Breast epithelium (tissue), 4 donors: Measurements from ENCODE around the gene ALG12. TPM values are rescaled to one million over a fixed set of nuclear protein-coding genes. Genes with fewer than 3 reads are reported as not detected.

Experiments used
- DNase-seq, 2 donors: peaks; one replicate each; pipeline ENCODE4 v3.0.0-alpha.2; 2019; ENCODE audit warnings: low spot score in 2 of 2
- H3K27ac ChIP-seq, 2 donors: fragments of 200-600 bp; sonication (generic) in 1 of 2; one replicate each; pipeline ENCODE4 v1.5.1; 2016 to 2019; ENCODE audit warnings: mild to moderate bottlenecking in 1 of 2
- H3K27me3 ChIP-seq, 2 donors: fragments of 200-600 bp; sonication (generic) in 1 of 2; one replicate each; pipeline versions ENCODE4 v1.5.1 to v1.6.0; 2017 to 2019; ENCODE audit warnings: control low read depth in 1 of 2, mild to moderate bottlenecking in 1 of 2
- H3K36me3 ChIP-seq: fragments of 200-600 bp; one replicate; pipeline ENCODE4 v1.5.1; 2019
- H3K4me1 ChIP-seq, 2 donors: fragments of 200-600 bp; sonication (generic); one replicate each; pipeline ENCODE4 v1.5.1; 2016 to 2019; ENCODE audit warnings: control low read depth in 1 of 2
- H3K4me3 ChIP-seq, 3 donors: fragments of 200-600 bp; sonication (generic); 1 replicate in 2 of 3; 2 replicates in 1 of 3; pipeline ENCODE4 v1.5.1; 2016 to 2019; ENCODE audit warnings: mild to moderate bottlenecking in 3 of 3, moderate library complexity in 2 of 3
- H3K9me3 ChIP-seq, 2 donors: fragments of 200-600 bp; sonication (generic) in 1 of 2; one replicate each; pipeline ENCODE4 v1.5.1; 2016 to 2019; ENCODE audit warnings: control low read depth in 1 of 2
- CTCF ChIP-seq, 3 donors: fragments of 450-650 bp; IDR thresholded peaks; one replicate each; pipeline ENCODE4 v1.5.1; 2016 to 2017; ENCODE audit warnings: antibody characterized with exemption in 3 of 3, mild to moderate bottlenecking in 3 of 3, moderate library complexity in 3 of 3
- POLR2A ChIP-seq: fragments of 450-650 bp; IDR thresholded peaks from one replicate; pipeline ENCODE4 v1.6.1; 2016; ENCODE audit warnings: antibody characterized with exemption, mild to moderate bottlenecking, moderate library complexity
- POLR2AphosphoS5 ChIP-seq, 3 donors: sonication (generic); formaldehyde crosslinking; IDR thresholded peaks; one replicate each; pipeline ENCODE4 v1.6.1; 2017; ENCODE audit warnings: antibody characterized with exemption in 3 of 3
- intact Hi-C: fragments of 100-400 bp; cut with DNase I; formaldehyde crosslinking; loops from one replicate; pipeline ENCODE4 v1.15.1; 2023; ENCODE audit warnings: low total_unique reads
- total RNA-seq, 3 donors: library from RNA; depleted of rRNA; stranded (reverse); fragments of >200 nt; gene quantifications; one replicate each; pipeline ENCODE4 v1.1.0, GENCODE V29; 2016

ALG12 gene
- total RNA-seq, 3 donors from 2014 or later, result 16.6 to 22.4 (median 19.7) TPM

DNA sequence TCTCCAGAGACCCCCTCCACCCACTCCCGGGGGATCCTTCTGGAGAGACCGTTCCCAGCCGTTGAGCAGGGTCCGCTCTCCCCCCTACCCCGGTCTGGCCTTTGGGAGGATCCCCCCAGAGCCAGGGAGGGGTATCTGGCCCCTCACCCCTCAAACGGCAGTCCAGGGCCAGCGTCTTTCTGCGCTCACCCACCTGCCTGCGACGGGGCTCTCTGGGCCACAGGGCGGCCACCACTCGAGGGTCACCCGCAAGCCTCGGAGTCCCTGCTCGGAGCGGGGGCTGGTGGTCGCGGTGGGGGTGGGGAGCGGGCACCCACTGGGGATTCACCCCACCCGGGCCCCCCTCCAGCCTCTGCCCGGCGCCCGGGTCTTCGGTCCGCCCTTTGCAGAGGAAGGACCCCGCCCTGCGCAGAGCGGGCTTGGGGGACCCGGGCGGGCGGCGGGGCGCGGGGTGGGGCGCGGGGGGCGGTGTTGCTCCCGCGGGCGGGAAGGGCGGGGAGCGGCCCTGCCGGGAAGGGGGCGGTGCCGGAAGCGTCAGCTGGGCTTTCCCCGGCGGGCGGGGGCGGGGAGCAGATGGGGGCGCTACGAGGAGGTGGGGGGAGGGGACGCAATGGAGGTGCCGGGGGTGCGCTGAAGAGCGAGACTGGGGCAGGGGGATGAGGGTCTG, 16.8 kb upstream of the ALG12 start:
- Histone ChIP-seq H3K27ac (peak overlapping the region; percentile 94 to 99), H3K4me3 (peak overlapping the region; percentile 49 to 64 (median 52)), H3K4me1 (peaks cover 17 to 44% of the 10 kb centered on the region in 2 donors), H3K36me3 (no peaks in the 10 kb centered on the region), H3K9me3 (no peaks in the 10 kb centered on the region), H3K27me3 (no peaks in the 10 kb centered on the region)
- intact Hi-C loops, result loop anchor here (1.0 kb wide), 1 partner anchor 27 kb away; no protein-coding TSS in a partner anchor
- DNase-seq, result peak; percentile 69 to 81
- no peak for TF ChIP-seq POLR2AphosphoS5 (IDR thresholded peaks at IDR 0.05)
- TF ChIP-seq POLR2A, result no peak
- no peak for TF ChIP-seq CTCF (IDR thresholded peaks at IDR 0.05)

DNA sequence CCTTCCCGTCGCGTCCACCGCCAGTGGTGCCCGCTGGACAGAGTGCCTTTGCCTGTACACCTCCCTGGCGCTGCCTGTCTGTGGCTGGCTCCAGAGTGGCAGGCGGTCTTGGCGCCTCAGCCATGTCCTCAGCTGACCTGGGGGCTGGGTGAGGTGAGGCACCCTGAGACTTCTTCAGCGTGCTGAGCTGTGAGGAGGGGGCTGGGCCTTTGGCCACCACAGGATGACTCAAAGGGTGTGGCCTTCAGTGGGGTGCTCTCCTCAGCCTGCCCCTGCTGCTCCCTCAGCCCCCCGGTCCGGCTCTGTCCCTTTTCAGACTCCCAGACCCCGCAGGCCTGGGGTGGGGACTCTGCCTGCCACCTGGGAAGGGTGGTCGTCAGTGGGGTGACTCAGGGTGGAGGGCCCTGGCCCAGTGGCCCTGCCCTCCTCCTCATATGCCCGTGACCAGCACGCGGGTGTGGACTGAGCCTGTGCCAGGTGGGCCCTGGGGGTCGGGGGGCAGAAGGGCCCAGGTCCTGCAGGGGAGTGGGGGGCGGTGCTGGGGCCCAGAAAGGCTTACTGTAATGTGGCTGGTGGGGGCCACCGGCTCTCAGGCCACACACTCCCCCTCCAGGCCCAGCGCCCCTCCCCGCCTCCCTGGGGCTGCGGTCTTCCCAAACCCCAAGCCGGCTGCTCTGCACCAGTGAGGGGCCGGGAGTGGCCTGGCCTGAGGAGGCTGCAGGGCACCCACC, 16.1 kb upstream of the ALG12 start:
- H3K4me1 ChIP-seq, result peaks cover 17 to 48% of the 10 kb centered on the region in 2 donors
- intact Hi-C loops, result no loop called here
- H3K9me3 ChIP-seq, result no peaks in the 10 kb centered on the region
- TF ChIP-seq POLR2AphosphoS5 (IDR thresholded peaks at IDR 0.05), result peak; percentile 35 to 76 (median 46)
- no peak for TF ChIP-seq CTCF (IDR thresholded peaks at IDR 0.05)
- DNase-seq, result peak; percentile 76 to 78
- peak overlapping the region; percentile 94 to 99 for H3K27ac ChIP-seq
- no peaks in the 10 kb centered on the region for H3K27me3 ChIP-seq
- peak overlapping the region; percentile 49 to 64 (median 52) for H3K4me3 ChIP-seq
- H3K36me3 ChIP-seq, result no peaks in the 10 kb centered on the region

DNA sequence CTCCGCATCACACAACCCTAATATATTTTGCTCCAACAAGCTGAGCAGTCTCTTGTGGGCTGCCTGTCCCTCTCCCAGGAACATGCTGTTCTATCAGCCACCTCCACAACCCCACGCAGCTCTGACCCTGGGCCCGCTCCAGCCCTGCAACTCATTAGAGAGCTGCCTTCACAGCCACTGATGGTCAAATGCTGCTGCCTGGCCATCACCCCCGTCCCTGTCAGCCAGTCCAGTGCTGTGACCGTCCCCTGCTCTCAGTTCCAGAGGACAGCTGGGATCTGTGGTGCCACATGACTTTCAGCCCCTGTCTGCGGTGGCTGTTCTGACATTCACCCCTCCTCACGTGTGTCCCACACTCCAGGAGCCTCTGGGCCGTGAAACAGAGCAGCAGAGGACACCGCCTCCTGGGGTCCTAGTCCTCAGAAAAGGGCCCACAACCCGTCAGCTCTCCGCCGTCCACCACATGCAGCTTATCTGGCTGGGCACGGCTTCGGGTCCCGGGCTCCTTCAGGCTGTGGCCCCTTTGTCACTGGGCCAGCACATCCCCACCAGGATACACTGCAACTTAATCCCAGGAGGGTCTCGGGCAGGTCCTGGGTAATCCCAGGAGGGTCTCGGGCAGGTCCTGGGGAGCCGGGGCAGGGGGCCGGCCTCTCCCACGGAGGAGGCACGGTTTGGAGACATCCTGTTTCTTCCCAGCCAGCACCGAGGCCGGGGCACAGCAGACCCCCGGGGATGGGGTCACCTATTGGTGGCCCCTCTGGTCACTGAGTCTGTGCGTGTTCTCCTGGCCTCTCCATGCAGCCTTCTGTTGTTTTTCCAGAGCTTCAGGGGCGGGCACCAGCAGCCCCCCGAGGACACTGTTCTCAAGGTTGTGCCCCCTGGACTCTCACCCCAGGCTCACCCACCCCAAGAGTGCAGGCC, 15.3 kb upstream of the ALG12 start:
- peaks cover 17 to 48% of the 10 kb centered on the region in 2 donors for H3K4me1 ChIP-seq
- no peaks in the 10 kb centered on the region for H3K9me3 ChIP-seq
- no peaks in the 10 kb centered on the region for H3K36me3 ChIP-seq
- peak overlapping the region; percentile 94 to 99 for H3K27ac ChIP-seq
- TF ChIP-seq CTCF (IDR thresholded peaks at IDR 0.05), result no peak
- no peak for TF ChIP-seq POLR2A
- TF ChIP-seq POLR2AphosphoS5 (IDR thresholded peaks at IDR 0.05), result peak in 2 of 3 donors; percentile 54 to 73
- H3K4me3 ChIP-seq, result peak overlapping the region in 2 of 3 donors; percentile 49 to 64
- intact Hi-C loops, result no loop called here
- H3K27me3 ChIP-seq, result peaks cover 0 to 8% of the 10 kb centered on the region in 2 donors
- peak in 1 of 2 donors; percentile 65 for DNase-seq

DNA sequence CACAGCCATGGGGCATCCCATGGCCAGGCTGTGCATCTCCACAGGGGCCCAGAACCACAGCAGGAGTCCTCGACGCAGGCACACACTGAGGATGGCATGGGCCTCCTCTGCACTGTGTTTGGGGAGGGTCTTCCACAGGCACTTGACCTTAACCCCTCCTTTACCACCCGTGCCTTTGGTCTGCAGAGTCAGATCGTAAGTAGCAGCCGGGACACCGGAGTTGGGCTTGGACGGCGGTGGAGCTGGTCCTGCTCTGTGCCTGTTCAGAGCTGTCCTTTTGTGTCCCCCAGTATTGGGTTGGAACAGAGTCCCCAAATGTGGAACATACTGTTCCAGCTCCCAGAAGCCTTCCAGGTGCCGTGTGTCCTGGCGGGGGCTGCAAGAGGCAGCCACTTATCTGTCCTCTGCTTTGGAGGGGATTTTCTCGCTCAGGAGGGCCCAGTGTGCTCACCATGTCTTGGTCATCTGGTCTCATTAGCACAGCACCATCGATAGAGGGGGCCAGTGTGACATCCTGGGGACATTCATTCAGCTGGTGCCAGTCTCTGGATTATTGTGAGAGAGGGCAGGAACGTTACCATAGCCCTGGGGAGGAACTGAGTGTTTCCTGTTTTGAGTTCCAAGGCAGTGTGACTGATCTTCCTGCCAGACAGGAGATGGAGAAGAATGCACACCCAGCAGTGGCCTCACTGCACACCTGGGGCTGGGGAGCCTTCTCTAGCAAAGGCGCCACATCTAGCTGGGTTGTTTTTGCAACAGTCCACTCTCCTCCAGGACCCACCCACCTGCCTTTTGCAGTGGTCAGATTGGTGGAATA, 12.6 kb upstream of the ALG12 start:
- Histone ChIP-seq H3K27me3 (peaks cover 0 to 8% of the 10 kb centered on the region in 2 donors), H3K4me1 (peaks cover 17 to 35% of the 10 kb centered on the region in 2 donors), H3K27ac (peak overlapping the region; percentile 59 to 94), H3K4me3 (peak overlapping the region in 1 of 3 donors; percentile 19), H3K9me3 (no peaks in the 10 kb centered on the region), H3K36me3 (no peaks in the 10 kb centered on the region)
- TF ChIP-seq CTCF (IDR thresholded peaks at IDR 0.05), result peak; percentile 57 to 82 (median 72)
- no peak for TF ChIP-seq POLR2A
- TF ChIP-seq POLR2AphosphoS5 (IDR thresholded peaks at IDR 0.05), result peak; percentile 27 to 89 (median 81)
- peak; percentile 81 to 93 for DNase-seq
- intact Hi-C loops, result no loop called here
